ENCODE data around the gene HRK. TPM values are rescaled to one million over a fixed set of nuclear protein-coding genes. Genes with fewer than 3 reads are reported as not detected.
A peak's percentile ranks its signal among the peaks of the same experiment; 100 is the strongest.
"Not testable (repeated sequence)": the region's sequence is repeated elsewhere in the genome, so short reads cannot be mapped to it uniquely, and the experiment has no call there.

HRK gene
- total RNA-seq, 2 donors from 2014 or later: not detected

GRCh38 chr12:116839287-116839830 is 41.9 kb downstream of the HRK start:
- DNase-seq (ENCODE audit: low spot score) (no peak), ATAC-seq (no peak)
- H3K4me3 Mint-ChIP-seq: no peak overlapping the region

GRCh38 chr12:116838365-116838764 is 42.9 kb downstream of the HRK start:
- Mint-ChIP-seq H3K36me3 (no peaks in the 10 kb centered on the region), H3K27ac (no peak overlapping the region), H3K9me3 (no peaks in the 10 kb centered on the region), H3K4me1 (ENCODE audit: low read depth in 2 of 2) (no peaks in the 10 kb centered on the region), H3K4me3 (no peak overlapping the region), H3K27me3 (no peaks in the 10 kb centered on the region)
- no peak for ATAC-seq
- DNase-seq (ENCODE audit: low spot score): no peak

More at GRCh38 chr12:116839287-116839830, 41.9 kb downstream of the HRK start:
- H3K9me3 Mint-ChIP-seq: no peaks in the 10 kb centered on the region
- no peaks in the 10 kb centered on the region for H3K4me1 Mint-ChIP-seq (ENCODE audit: low read depth in 2 of 2)
- no peak overlapping the region for H3K27ac Mint-ChIP-seq
- H3K36me3 Mint-ChIP-seq: no peaks in the 10 kb centered on the region
- H3K27me3 Mint-ChIP-seq: no peaks in the 10 kb centered on the region

- Mint-ChIP-seq H3K4me3 (no peak overlapping the region), H3K4me1 (ENCODE audit: low read depth in 2 of 2) (no peaks in the 10 kb centered on the region), H3K36me3 (no peaks in the 10 kb centered on the region), H3K27ac (no peak overlapping the region), H3K9me3 (no peaks in the 10 kb centered on the region), H3K27me3 (no peaks in the 10 kb centered on the region)
- no peak for ATAC-seq
- no peak for DNase-seq (ENCODE audit: low spot score)
Observed at GRCh38 chr12:116837097-116837496, 44.1 kb downstream of the HRK start.

GRCh38 chr12:116835484-116835883 is 45.8 kb downstream of the HRK start:
- ATAC-seq (no peak), DNase-seq (ENCODE audit: low spot score) (no peak)
- Mint-ChIP-seq H3K27me3 (no peaks in the 10 kb centered on the region), H3K4me1 (ENCODE audit: low read depth in 2 of 2) (no peaks in the 10 kb centered on the region), H3K36me3 (no peaks in the 10 kb centered on the region), H3K9me3 (no peaks in the 10 kb centered on the region), H3K4me3 (no peak overlapping the region), H3K27ac (no peak overlapping the region)

GRCh38 chr12:116833474-116833873 is 47.8 kb downstream of the HRK start:
- no peak for DNase-seq (ENCODE audit: low spot score)

GRCh38 chr12:116832353-116832752 is 48.9 kb downstream of the HRK start:
- Mint-ChIP-seq H3K9me3 (no peaks in the 10 kb centered on the region), H3K4me1 (ENCODE audit: low read depth in 2 of 2) (no peaks in the 10 kb centered on the region), H3K27ac (no peak overlapping the region), H3K36me3 (no peaks in the 10 kb centered on the region), H3K4me3 (no peak overlapping the region), H3K27me3 (peaks cover 0 to 2% of the 10 kb centered on the region in 2 donors)
- ATAC-seq (no peak), DNase-seq (ENCODE audit: low spot score) (no peak)

More at GRCh38 chr12:116833474-116833873, 47.8 kb downstream of the HRK start:
- Mint-ChIP-seq H3K4me1 (ENCODE audit: low read depth in 2 of 2) (no peaks in the 10 kb centered on the region), H3K4me3 (no peak overlapping the region), H3K27me3 (peaks cover 0 to 2% of the 10 kb centered on the region in 2 donors), H3K36me3 (no peaks in the 10 kb centered on the region), H3K9me3 (no peaks in the 10 kb centered on the region), H3K27ac (no peak overlapping the region)
- no peak for ATAC-seq

- no peaks in the 10 kb centered on the region for H3K9me3 Mint-ChIP-seq
- no peaks in the 10 kb centered on the region for H3K4me1 Mint-ChIP-seq (ENCODE audit: low read depth in 2 of 2)
- DNase-seq (ENCODE audit: low spot score) (no peak), ATAC-seq (no peak)
- H3K27me3 Mint-ChIP-seq: peaks cover 0 to 2% of the 10 kb centered on the region in 2 donors
- H3K27ac Mint-ChIP-seq: no peak overlapping the region
- no peaks in the 10 kb centered on the region for H3K36me3 Mint-ChIP-seq
- no peak overlapping the region for H3K4me3 Mint-ChIP-seq
Observed at GRCh38 chr12:116827432-116827831, 53.8 kb downstream of the HRK start.

GRCh38 chr12:116821291-116821690 is 60.0 kb downstream of the HRK start:
- Mint-ChIP-seq H3K27me3 (no peaks in the 10 kb centered on the region), H3K9me3 (no peaks in the 10 kb centered on the region), H3K27ac (peak overlapping the region; percentile 89), H3K4me1 (ENCODE audit: low read depth in 2 of 2) (peaks cover 17 to 21% of the 10 kb centered on the region in 2 donors), H3K4me3 (peak overlapping the region; percentile 82), H3K36me3 (no peaks in the 10 kb centered on the region)
- ATAC-seq: no peak
- DNase-seq (ENCODE audit: low spot score): no peak

GRCh38 chr12:116820064-116820656 is 61.1 kb downstream of the HRK start:
- H3K4me3 Mint-ChIP-seq: peak overlapping the region; percentile 82
- H3K27me3 Mint-ChIP-seq: no peaks in the 10 kb centered on the region
- no peaks in the 10 kb centered on the region for H3K36me3 Mint-ChIP-seq
- DNase-seq (ENCODE audit: low spot score) (no peak), ATAC-seq (no peak)
- peaks cover 17 to 21% of the 10 kb centered on the region in 2 donors for H3K4me1 Mint-ChIP-seq (ENCODE audit: low read depth in 2 of 2)
- peak overlapping the region; percentile 89 for H3K27ac Mint-ChIP-seq
- no peaks in the 10 kb centered on the region for H3K9me3 Mint-ChIP-seq

GRCh38 chr12:116818948-116819832 is 62.1 kb downstream of the HRK start:
- Mint-ChIP-seq H3K4me1 (ENCODE audit: low read depth in 2 of 2) (peaks cover 17 to 21% of the 10 kb centered on the region in 2 donors), H3K4me3 (peak overlapping the region; percentile 82), H3K27ac (peak overlapping the region; percentile 89), H3K36me3 (no peaks in the 10 kb centered on the region), H3K27me3 (no peaks in the 10 kb centered on the region), H3K9me3 (no peaks in the 10 kb centered on the region)
- DNase-seq (ENCODE audit: low spot score): peak; percentile 93
- ATAC-seq: peak; percentile 96 to 98

GRCh38 chr12:116818341-116818856 is 62.8 kb downstream of the HRK start:
- no peaks in the 10 kb centered on the region for H3K27me3 Mint-ChIP-seq
- peak overlapping the region; percentile 89 for H3K27ac Mint-ChIP-seq
- peak overlapping the region; percentile 82 for H3K4me3 Mint-ChIP-seq
- no peak for ATAC-seq
- DNase-seq (ENCODE audit: low spot score): no peak
- peaks cover 17 to 21% of the 10 kb centered on the region in 2 donors for H3K4me1 Mint-ChIP-seq (ENCODE audit: low read depth in 2 of 2)
- H3K36me3 Mint-ChIP-seq: no peaks in the 10 kb centered on the region
- H3K9me3 Mint-ChIP-seq: no peaks in the 10 kb centered on the region

GRCh38 chr12:116814766-116815165 is 66.5 kb downstream of the HRK start:
- not testable (repeated sequence) for H3K4me3 Mint-ChIP-seq; ATAC-seq; H3K9me3 Mint-ChIP-seq; H3K27ac Mint-ChIP-seq; H3K27me3 Mint-ChIP-seq; DNase-seq (ENCODE audit: low spot score); H3K36me3 Mint-ChIP-seq
- peaks cover 10 to 14% of the 10 kb centered on the region in 2 donors for H3K4me1 Mint-ChIP-seq (ENCODE audit: low read depth in 2 of 2)

GRCh38 chr12:116813271-116814041 is 67.8 kb downstream of the HRK start:
- DNase-seq (ENCODE audit: low spot score) (no peak), ATAC-seq (no peak)
- no peaks in the 10 kb centered on the region for H3K9me3 Mint-ChIP-seq
- no peaks in the 10 kb centered on the region for H3K36me3 Mint-ChIP-seq
- no peaks in the 10 kb centered on the region for H3K27me3 Mint-ChIP-seq
- peaks cover 5 to 7% of the 10 kb centered on the region in 2 donors for H3K4me1 Mint-ChIP-seq (ENCODE audit: low read depth in 2 of 2)
- no peak overlapping the region for H3K4me3 Mint-ChIP-seq
- H3K27ac Mint-ChIP-seq: no peak overlapping the region

Data from natural killer cell treated with Interleukin-12 subunit alpha and Interleukin-12 subunit beta and Interleukin-15 and Interleukin-18, amount 100 ng/mL, for 72 hours (primary cell).